Neuronal stem cell (in vitro differentiated cells): ENCODE measurements around the gene CCDC54.

ENCODE experiments used
- DNase-seq: peaks from one replicate; pipeline ENCODE4 v3.0.0-alpha.2; 2013; ENCODE audit warnings: low spot score
- H2AFZ ChIP-seq: one replicate; pipeline ENCODE4 v1.6.1; 2013; ENCODE audit warnings: mild to moderate bottlenecking, low read length, inconsistent platforms
- H2AK5ac ChIP-seq: 2 replicates; pipeline ENCODE4 v1.6.1; 2013; ENCODE audit warnings: low read depth, mild to moderate bottlenecking, inconsistent platforms, low read length, moderate library complexity, mixed read lengths
- H2BK120ac ChIP-seq: 2 replicates; pipeline ENCODE4 v1.6.1; 2013; ENCODE audit warnings: low read depth, mild to moderate bottlenecking, inconsistent platforms, low read length, moderate library complexity, mixed read lengths
- H2BK12ac ChIP-seq: one replicate; pipeline ENCODE4 v1.6.1; 2013; ENCODE audit warnings: low read length, inconsistent platforms
- H2BK15ac ChIP-seq: 2 replicates; pipeline ENCODE4 v1.6.1; 2013; ENCODE audit warnings: mild to moderate bottlenecking, low read length, inconsistent platforms, mixed read lengths
- H2BK5ac ChIP-seq: one replicate; pipeline ENCODE4 v1.6.1; 2013; ENCODE audit warnings: inconsistent platforms, mild to moderate bottlenecking, low read length, moderate library complexity
- H3K14ac ChIP-seq: one replicate; pipeline ENCODE4 v1.6.1; 2013; ENCODE audit warnings: low read length, inconsistent platforms
- H3K18ac ChIP-seq: 2 replicates; pipeline ENCODE4 v1.6.1; 2013; ENCODE audit warnings: low read length, inconsistent platforms
- H3K23ac ChIP-seq: 2 replicates; pipeline ENCODE4 v1.6.1; 2013; ENCODE audit warnings: low read depth, mild to moderate bottlenecking, mixed read lengths, low read length, inconsistent platforms; ENCODE audit not compliant: poor library complexity
- H3K27ac ChIP-seq: replicated peaks from 3 replicates; pipeline ENCODE4 v1.5.1; 2013; ENCODE audit warnings: low read length, inconsistent platforms
- H3K27me3 ChIP-seq, 3 experiments: 2 replicates each; pipeline ENCODE4 v1.6.1; 2013; ENCODE audit warnings: low read length in 3 of 3, mild to moderate bottlenecking in 2 of 3, inconsistent platforms in 1 of 3, low read depth in 1 of 3, mixed read lengths in 1 of 3, moderate library complexity in 1 of 3; ENCODE audit not compliant: control insufficient read depth in 3 of 3, insufficient read depth in 3 of 3
- H3K36me3 ChIP-seq, 2 donors: replicated peaks in 1 of 2; 2 replicates each; pipeline ENCODE4 v1.6.1; 2013; ENCODE audit warnings: low read length in 2 of 2; ENCODE audit not compliant: control insufficient read depth in 2 of 2, insufficient read depth in 2 of 2
- H3K4ac ChIP-seq: 2 replicates; pipeline ENCODE4 v1.6.1; 2013; ENCODE audit warnings: inconsistent platforms, mild to moderate bottlenecking, low read length, moderate library complexity
- H3K4me1 ChIP-seq, 2 donors: 1 replicate in 1 of 2; 2 replicates in 1 of 2; pipeline ENCODE4 v1.6.1; 2013; ENCODE audit warnings: low read length in 2 of 2, low read depth in 1 of 2; ENCODE audit not compliant: control insufficient read depth in 2 of 2, insufficient read depth in 1 of 2
- H3K4me2 ChIP-seq: one replicate; pipeline ENCODE4 v1.6.1; 2013; ENCODE audit warnings: mild to moderate bottlenecking, low read length, inconsistent platforms; ENCODE audit not compliant: insufficient read depth, poor library complexity, severe bottlenecking
- H3K4me3 ChIP-seq, 2 donors: 2 replicates each; pipeline ENCODE4 v1.5.1; 2013; ENCODE audit warnings: low read length in 2 of 2, mild to moderate bottlenecking in 2 of 2, inconsistent platforms in 1 of 2, moderate library complexity in 1 of 2
- H3K79me1 ChIP-seq: one replicate; pipeline ENCODE4 v1.6.1; 2013; ENCODE audit warnings: low read depth, mild to moderate bottlenecking, inconsistent platforms, low read length, moderate library complexity
- H3K9ac ChIP-seq: one replicate; pipeline ENCODE4 v1.6.1; 2013; ENCODE audit warnings: mild to moderate bottlenecking, low read depth, low read length, inconsistent platforms; ENCODE audit not compliant: poor library complexity
- H3K9me3 ChIP-seq, 2 donors: replicated peaks in 1 of 2; 2 replicates each; pipeline versions ENCODE3 to v1.6.1; 2013; ENCODE audit warnings: low read length in 2 of 2, mild to moderate bottlenecking in 2 of 2, inconsistent platforms in 1 of 2, low read depth in 1 of 2, mixed read lengths in 1 of 2, moderate library complexity in 1 of 2; ENCODE audit not compliant: control insufficient read depth in 2 of 2, insufficient read depth in 1 of 2
- H4K8ac ChIP-seq: one replicate; pipeline ENCODE4 v1.6.1; 2013; ENCODE audit warnings: low read depth, mild to moderate bottlenecking, inconsistent platforms, low read length, moderate library complexity
- H4K91ac ChIP-seq: one replicate; pipeline ENCODE4 v1.6.1; 2013; ENCODE audit warnings: low read length, low read depth, mild to moderate bottlenecking, inconsistent platforms; ENCODE audit not compliant: poor library complexity
- WGBS, 2 donors: extraction: QIAGEN DNeasy Blood & Tissue Kit; methylation state at CpG; one replicate each; pipeline ENCODE4 v1.1.7; 2013; ENCODE audit warnings: missing lambda C conversion rate in 2 of 2, mixed read lengths in 1 of 2; ENCODE audit not compliant: insufficient read length in 2 of 2, insufficient replicate concordance in 1 of 2; ENCODE audit errors: extremely low coverage in 2 of 2; 5-methylcytosine and 5-hydroxymethylcytosine counted together

Gene CCDC54

GRCh38 chr3:107404727-107405469, 27.7 kb downstream of the CCDC54 start:
- Histone ChIP-seq H3K27ac (no peak overlapping the region), H3K18ac (no peak overlapping the region), H3K4me3 (no peak overlapping the region)

GRCh38 chr3:107407355-107407754, 30.1 kb downstream of the CCDC54 start:
- Histone ChIP-seq H3K27ac (no peak overlapping the region), H2BK5ac (no peak overlapping the region), H3K14ac (no peak overlapping the region), H4K8ac (no peak overlapping the region), H3K23ac (no peak overlapping the region), H2AFZ (no peak overlapping the region), H2BK120ac (no peak overlapping the region), H3K4me1 (no peaks in the 10 kb centered on the region), H3K79me1 (peaks cover 2% of the 10 kb centered on the region), H2BK12ac (no peak overlapping the region), H3K4me2 (no peak overlapping the region), H2AK5ac (no peak overlapping the region), H2BK15ac (no peak overlapping the region), H4K91ac (no peak overlapping the region), H3K18ac (no peak overlapping the region), H3K9me3 (peaks cover 6 to 11% of the 10 kb centered on the region in 2 donors), H3K27me3 (no peaks in the 10 kb centered on the region), H3K9ac (no peak overlapping the region), H3K4ac (no peak overlapping the region), H3K4me3 (no peak overlapping the region), H3K36me3 (no peaks in the 10 kb centered on the region)
- DNase-seq, result no peak
- 100% methylated on average over 1 of the region's 2 CpGs; no CpG with 5 or more reads in 1 of the 2 donors for WGBS, 2 donors

More at GRCh38 chr3:107404727-107405469, 27.7 kb downstream of the CCDC54 start:
- Histone ChIP-seq H3K4me1 (no peaks in the 10 kb centered on the region), H2BK15ac (no peak overlapping the region), H3K9me3 (peaks cover 6 to 10% of the 10 kb centered on the region in 2 donors), H3K4ac (no peak overlapping the region), H4K91ac (no peak overlapping the region), H3K9ac (no peak overlapping the region), H3K23ac (no peak overlapping the region), H2BK5ac (no peak overlapping the region), H3K27me3 (no peaks in the 10 kb centered on the region), H2AFZ (no peak overlapping the region), H3K4me2 (no peak overlapping the region), H4K8ac (no peak overlapping the region), H3K14ac (no peak overlapping the region), H2AK5ac (no peak overlapping the region), H3K79me1 (peaks cover 2% of the 10 kb centered on the region), H3K36me3 (no peaks in the 10 kb centered on the region), H2BK12ac (no peak overlapping the region), H2BK120ac (no peak overlapping the region)
- WGBS, 2 donors, result no CpG with 5 or more reads among the region's 3 CpGs
- no peak for DNase-seq

GRCh38 chr3:107408513-107408912, 31.3 kb downstream of the CCDC54 start:
- Histone ChIP-seq H3K36me3 (no peaks in the 10 kb centered on the region), H2AK5ac (peak overlapping the region; percentile 77), H3K14ac (no peak overlapping the region), H3K9me3 (peaks cover 6 to 11% of the 10 kb centered on the region in 2 donors), H2BK120ac (no peak overlapping the region), H3K4me2 (no peak overlapping the region), H2BK12ac (no peak overlapping the region), H4K91ac (no peak overlapping the region), H3K4me3 (no peak overlapping the region), H3K79me1 (peaks cover 2% of the 10 kb centered on the region), H3K4ac (peak overlapping the region; percentile 3), H2AFZ (no peak overlapping the region), H4K8ac (no peak overlapping the region), H2BK5ac (peak overlapping the region; percentile 75), H3K27ac (no peak overlapping the region), H3K18ac (no peak overlapping the region), H3K27me3 (no peaks in the 10 kb centered on the region), H2BK15ac (no peak overlapping the region), H3K23ac (peak overlapping the region; percentile 75), H3K9ac (peak overlapping the region; percentile 50), H3K4me1 (no peaks in the 10 kb centered on the region)
- no peak for DNase-seq
- WGBS, 2 donors, result no CpG with 5 or more reads among the region's 5 CpGs

GRCh38 chr3:107409365-107409764, 32.1 kb downstream of the CCDC54 start:
- H2BK120ac ChIP-seq, result no peak overlapping the region
- no peak overlapping the region for H2AK5ac ChIP-seq
- no peak overlapping the region for H3K18ac ChIP-seq
- no peak overlapping the region for H3K27ac ChIP-seq
- H3K27me3 ChIP-seq, result no peaks in the 10 kb centered on the region
- H2BK15ac ChIP-seq, result no peak overlapping the region
- H3K4me3 ChIP-seq, result no peak overlapping the region
- peaks cover 6 to 11% of the 10 kb centered on the region in 2 donors for H3K9me3 ChIP-seq
- no peak overlapping the region for H3K9ac ChIP-seq
- no peak overlapping the region for H3K23ac ChIP-seq
- no peak overlapping the region for H4K91ac ChIP-seq
- no peak overlapping the region for H3K4me2 ChIP-seq
- no peak overlapping the region for H3K14ac ChIP-seq
- no peaks in the 10 kb centered on the region for H3K36me3 ChIP-seq
- no peak overlapping the region for H2BK5ac ChIP-seq
- H3K79me1 ChIP-seq, result peaks cover 2% of the 10 kb centered on the region
- H2AFZ ChIP-seq, result no peak overlapping the region
- H4K8ac ChIP-seq, result no peak overlapping the region
- no peaks in the 10 kb centered on the region for H3K4me1 ChIP-seq
- no peak overlapping the region for H2BK12ac ChIP-seq
- no peak overlapping the region for H3K4ac ChIP-seq
- WGBS, 2 donors, result no CpG with 5 or more reads among the region's 2 CpGs
- DNase-seq, result no peak
